Measurements from ENCODE around the gene NRP2. TPM values are rescaled to one million over a fixed set of nuclear protein-coding genes. Genes with fewer than 3 reads are reported as not detected.
A peak's percentile ranks its signal among the peaks of the same experiment; 100 is the strongest.

NRP2 gene
- total RNA-seq, 4 donors from 2014 or later, result 4.9 to 22.4 (median 14.5) TPM

- peaks cover 0 to 23% (median 0%) of the 10 kb centered on the region in 4 donors for H3K4me1 ChIP-seq
These were observed 70.6 kb downstream of the NRP2 start for GRCh38 chr2:205752924-205753323.

GRCh38 chr2:205754285-205754923 lies 72.1 kb downstream of the NRP2 start:
- no peak for DNase-seq
- TF ChIP-seq POLR2A (IDR thresholded peaks at IDR 0.05), result peak; percentile 9 to 45
- no peak for TF ChIP-seq CTCF (IDR thresholded peaks at IDR 0.05)
- peaks cover 0 to 23% (median 0%) of the 10 kb centered on the region in 4 donors for H3K4me1 ChIP-seq
- no peaks in the 10 kb centered on the region for H3K9me3 ChIP-seq
- peak overlapping the region in 3 of 4 donors; percentile 35 to 75 (median 70) for H3K27ac ChIP-seq
- no peaks in the 10 kb centered on the region for H3K27me3 ChIP-seq
- no peak overlapping the region for H3K4me3 ChIP-seq
- H3K36me3 ChIP-seq, result peaks cover 0 to 9% (median 0%) of the 10 kb centered on the region in 3 donors

More at GRCh38 chr2:205752924-205753323, 70.6 kb downstream of the NRP2 start:
- peak overlapping the region in 1 of 4 donors; percentile 70 for H3K27ac ChIP-seq
- no peaks in the 10 kb centered on the region for H3K27me3 ChIP-seq
- DNase-seq, result no peak
- peaks cover 0 to 11% (median 0%) of the 10 kb centered on the region in 3 donors for H3K36me3 ChIP-seq
- no peaks in the 10 kb centered on the region for H3K9me3 ChIP-seq
- TF ChIP-seq POLR2A (IDR thresholded peaks at IDR 0.05) (no peak), CTCF (IDR thresholded peaks at IDR 0.05) (no peak)
- no peak overlapping the region for H3K4me3 ChIP-seq

- peak overlapping the region in 3 of 4 donors; percentile 35 to 75 (median 70) for H3K27ac ChIP-seq
- no peaks in the 10 kb centered on the region for H3K9me3 ChIP-seq
- H3K27me3 ChIP-seq, result no peaks in the 10 kb centered on the region
- H3K4me1 ChIP-seq, result peaks cover 0 to 23% (median 0%) of the 10 kb centered on the region in 4 donors
- no peak for TF ChIP-seq CTCF (IDR thresholded peaks at IDR 0.05)
- TF ChIP-seq POLR2A (IDR thresholded peaks at IDR 0.05), result no peak
- H3K4me3 ChIP-seq, result no peak overlapping the region
- DNase-seq, result peak in 2 of 3 donors; percentile 71 to 76
- H3K36me3 ChIP-seq, result peaks cover 0 to 4% (median 0%) of the 10 kb centered on the region in 3 donors
These were observed 72.6 kb downstream of the NRP2 start for GRCh38 chr2:205754924-205755321.

GRCh38 chr2:205755923-205756322 lies 73.6 kb downstream of the NRP2 start:
- DNase-seq, result no peak
- TF ChIP-seq CTCF (IDR thresholded peaks at IDR 0.05) (no peak), POLR2A (IDR thresholded peaks at IDR 0.05) (no peak)
- Histone ChIP-seq H3K4me3 (no peak overlapping the region), H3K27me3 (no peaks in the 10 kb centered on the region), H3K9me3 (no peaks in the 10 kb centered on the region), H3K36me3 (no peaks in the 10 kb centered on the region), H3K4me1 (peaks cover 0 to 23% (median 0%) of the 10 kb centered on the region in 4 donors), H3K27ac (peak overlapping the region in 3 of 4 donors; percentile 35 to 75 (median 70))

DNA sequence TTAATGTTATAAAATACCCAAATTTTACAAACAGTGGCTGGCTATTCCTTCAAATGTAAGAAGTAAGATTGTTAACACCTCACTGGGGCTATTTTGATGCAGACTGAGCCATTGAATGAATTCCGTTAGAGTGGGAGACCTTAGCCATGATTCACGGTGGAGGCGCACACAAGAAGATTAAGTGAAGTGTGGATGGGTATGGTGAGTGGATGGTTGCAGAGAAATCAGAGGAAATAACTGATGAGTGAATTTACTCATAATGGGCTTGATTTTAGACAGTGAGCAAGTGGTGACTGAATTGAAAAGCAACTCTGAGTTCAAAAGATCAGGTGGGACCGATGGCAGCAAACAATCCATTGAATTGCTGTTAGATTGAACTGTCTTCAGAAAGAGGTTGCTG lies 75.0 kb downstream of the NRP2 start:
- Histone ChIP-seq H3K36me3 (no peaks in the 10 kb centered on the region), H3K9me3 (no peaks in the 10 kb centered on the region), H3K4me1 (peaks cover 0 to 23% (median 0%) of the 10 kb centered on the region in 4 donors), H3K27ac (peak overlapping the region in 1 of 4 donors; percentile 70), H3K27me3 (no peaks in the 10 kb centered on the region), H3K4me3 (no peak overlapping the region)
- TF ChIP-seq POLR2A (IDR thresholded peaks at IDR 0.05) (no peak), CTCF (IDR thresholded peaks at IDR 0.05) (no peak)
- DNase-seq, result no peak

Data from Peyer's patch (tissue), 4 donors.